RKO (cell line): ENCODE results near the gene FRMD1.

Experiments used
- DNase-seq: peaks from one replicate; pipeline ENCODE4 v3.0.0-alpha.2; 2016; ENCODE audit warnings: low spot score

FRMD1 gene

GRCh38 chr6:168095716-168096250, 16.8 kb upstream of the FRMD1 start:
- DNase-seq = no peak

DNA sequence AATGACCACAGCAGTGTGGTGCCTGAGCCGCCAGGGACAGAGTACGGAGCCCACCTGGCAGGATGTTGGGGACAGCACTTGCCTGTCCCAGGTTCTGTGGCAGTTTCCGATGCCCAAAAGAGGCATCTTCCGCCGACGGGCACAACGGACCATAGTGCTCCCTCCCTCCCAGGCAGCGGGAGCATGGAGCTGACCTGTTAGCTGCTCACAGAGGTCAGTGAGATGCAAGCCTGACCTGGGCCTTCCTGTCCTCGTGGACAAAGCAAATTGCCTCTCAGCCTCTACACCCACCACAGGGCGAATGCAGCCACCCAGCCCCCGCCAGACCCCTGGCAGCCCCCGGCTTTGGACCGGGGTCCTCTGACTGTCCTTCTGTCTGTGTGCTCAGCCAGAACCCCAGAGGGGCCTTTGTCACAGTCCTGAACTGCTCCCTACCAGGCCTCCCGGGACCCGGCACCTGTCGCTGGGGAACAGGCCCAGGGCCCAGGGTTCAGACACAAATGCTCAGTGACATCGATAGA, 16.2 kb upstream of the FRMD1 start:
- no peak for DNase-seq

DNA sequence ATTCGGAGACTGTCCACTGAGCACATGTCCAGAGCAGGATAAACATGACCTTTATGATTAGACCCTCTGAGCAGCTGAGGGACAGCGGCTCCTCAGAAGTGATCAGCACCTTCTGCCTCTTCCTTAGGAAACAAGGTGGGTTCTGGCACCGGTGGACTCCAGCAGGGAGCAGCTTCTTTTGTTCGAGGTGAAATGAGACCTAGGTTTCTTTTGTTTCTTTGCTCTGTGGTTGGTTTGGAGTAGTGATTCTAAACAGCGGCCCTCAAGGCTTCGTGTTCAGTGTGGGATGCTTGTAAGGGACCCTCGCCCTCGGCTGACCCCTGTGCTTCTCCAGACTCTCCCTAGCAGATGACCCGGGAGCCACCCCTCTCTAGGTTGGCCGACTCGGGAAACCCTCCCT, 14.6 kb upstream of the FRMD1 start:
- no peak for DNase-seq

- DNase-seq = no peak
These were observed 14.1 kb upstream of the FRMD1 start for GRCh38 chr6:168093071-168093505.

DNA sequence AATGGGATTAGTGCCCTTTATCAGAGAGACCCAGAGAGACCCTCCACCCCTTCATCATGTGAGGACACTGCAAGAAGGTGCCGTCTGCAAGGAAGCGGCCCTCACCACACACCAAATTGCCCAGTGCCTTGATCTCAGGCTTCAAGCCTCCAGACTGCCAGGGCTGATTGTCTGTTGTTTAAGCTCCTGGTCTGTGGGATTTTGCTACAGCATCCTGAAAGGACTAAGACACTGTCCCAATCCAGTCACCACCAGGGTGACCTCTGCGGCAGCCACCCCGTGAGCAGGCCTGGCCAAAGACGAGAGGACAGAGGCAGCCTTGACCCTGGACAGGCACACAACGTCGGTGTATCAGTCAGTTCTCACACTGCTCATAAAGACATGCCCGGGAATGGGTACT, 13.5 kb upstream of the FRMD1 start:
- DNase-seq = no peak

GRCh38 chr6:168091381-168092264, 12.6 kb upstream of the FRMD1 start:
- DNase-seq = no peak

- DNase-seq = no peak
These were observed 11.7 kb upstream of the FRMD1 start for GRCh38 chr6:168090706-168091105.

DNA sequence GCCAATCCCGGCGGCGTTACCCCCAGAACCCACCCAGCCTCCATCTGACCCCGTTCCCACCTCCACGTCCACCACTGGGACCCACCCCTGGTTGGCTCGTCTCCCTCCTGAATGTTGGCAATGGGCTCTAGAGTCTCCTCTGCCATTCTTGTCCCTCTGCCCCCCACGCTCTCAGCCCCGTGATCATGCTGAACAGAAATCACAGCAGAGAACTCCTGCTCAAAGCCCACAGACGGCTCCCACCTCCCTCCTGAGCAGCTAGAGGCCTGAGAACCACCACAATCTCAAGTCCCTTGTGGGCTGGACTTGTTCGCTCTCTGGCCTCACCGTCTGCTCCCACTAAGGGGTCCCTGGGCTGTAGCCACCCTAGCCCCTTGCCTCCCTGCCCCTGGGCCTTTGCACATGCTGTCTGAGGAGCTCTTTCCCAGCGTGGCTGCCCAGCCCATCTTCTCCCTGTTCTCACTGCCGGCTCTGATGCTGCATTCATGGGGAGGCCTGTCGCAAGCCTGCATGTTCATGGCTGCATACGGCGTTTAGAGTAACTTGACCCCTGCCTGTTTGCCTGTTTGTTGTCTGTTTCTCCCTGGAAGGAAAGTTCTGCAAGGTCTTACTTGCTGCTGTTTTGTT, 11.2 kb upstream of the FRMD1 start:
- DNase-seq = no peak

GRCh38 chr6:168089186-168090063, 10.4 kb upstream of the FRMD1 start:
- DNase-seq = no peak

DNA sequence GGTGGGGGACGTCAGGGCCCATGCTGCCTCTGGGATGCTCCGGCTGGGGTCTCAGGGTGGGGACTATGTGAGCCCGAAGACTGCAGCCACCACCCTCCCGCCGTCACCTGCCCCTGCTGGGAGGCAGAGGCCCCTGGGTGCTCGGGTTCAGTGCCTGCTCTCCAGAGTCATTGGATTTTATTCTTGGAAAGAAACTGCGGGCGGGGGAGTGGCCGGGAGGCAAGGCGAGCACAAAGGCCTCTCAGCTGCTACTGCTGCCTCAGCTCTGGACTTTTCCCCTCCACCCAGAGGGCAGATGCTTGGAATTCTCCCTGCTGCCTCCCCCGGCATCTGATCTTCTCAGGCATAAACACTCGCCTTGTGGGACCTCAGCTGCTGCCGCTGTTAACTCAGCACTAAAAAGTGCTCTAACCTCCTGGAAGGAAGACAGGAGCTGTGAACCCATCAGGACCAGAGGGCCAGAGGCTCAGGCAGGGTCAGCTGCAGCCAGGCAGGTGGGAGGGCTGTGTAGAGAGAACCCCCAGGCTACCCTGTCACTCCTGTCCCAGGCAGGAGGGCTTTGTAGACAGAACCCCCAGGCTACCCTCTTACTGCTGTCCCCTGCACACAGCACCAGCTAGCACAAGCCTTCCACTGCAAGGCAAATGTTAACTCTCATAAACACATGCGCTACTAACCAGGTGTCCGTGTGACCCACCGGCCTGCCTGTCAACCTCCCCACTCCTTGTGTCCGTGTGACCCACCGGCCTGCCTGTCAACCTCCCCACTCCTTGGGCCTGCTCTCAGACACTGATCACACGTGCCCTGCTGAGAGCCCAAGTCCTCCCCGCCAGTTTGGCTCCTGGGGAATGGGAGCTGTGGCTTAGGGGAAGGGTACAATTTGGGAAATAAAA, 9.4 kb upstream of the FRMD1 start:
- DNase-seq = no peak

DNA sequence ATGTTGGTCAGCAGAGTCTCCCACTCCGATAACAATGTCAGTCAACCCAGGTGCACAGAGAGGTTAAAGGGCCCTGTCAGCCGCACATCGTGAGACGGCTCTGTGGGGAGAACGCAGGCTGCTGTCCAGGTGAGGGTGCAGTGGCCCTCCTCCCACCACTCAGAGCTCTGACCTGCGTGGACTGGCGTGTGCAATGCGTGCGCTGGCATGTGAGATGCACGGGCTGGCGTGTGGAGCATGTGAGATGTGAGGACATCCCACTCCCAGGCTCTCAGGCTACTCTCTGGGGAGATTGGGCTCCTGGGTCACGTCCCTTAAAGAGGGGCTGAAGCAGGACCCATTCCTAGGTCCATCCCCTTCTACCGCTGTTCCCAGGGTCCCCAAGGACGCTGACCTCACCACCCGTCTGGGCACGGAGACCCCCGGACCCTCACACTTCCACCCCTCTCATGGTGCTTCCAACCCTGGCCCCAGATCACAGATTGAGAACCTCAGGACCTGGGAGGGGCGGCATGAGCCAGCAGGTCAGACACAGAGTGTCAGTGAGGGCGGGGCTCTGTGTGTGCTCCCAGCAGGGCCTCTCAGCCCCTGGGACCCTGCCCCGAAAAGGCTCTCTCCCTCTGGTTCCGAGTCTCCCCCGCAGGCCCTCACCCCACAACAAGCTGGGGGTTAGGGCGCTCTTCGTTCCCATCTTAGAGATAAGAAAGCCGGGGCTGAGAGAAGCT, 8.6 kb upstream of the FRMD1 start:
- DNase-seq = no peak

GRCh38 chr6:168086616-168087015, 7.6 kb upstream of the FRMD1 start:
- no peak for DNase-seq

GRCh38 chr6:168086066-168086465, 7.1 kb upstream of the FRMD1 start:
- DNase-seq = no peak

- DNase-seq = no peak
These were observed 5.6 kb upstream of the FRMD1 start for GRCh38 chr6:168084465-168085160.

GRCh38 chr6:168083514-168083885, 4.5 kb upstream of the FRMD1 start:
- DNase-seq = no peak

- no peak for DNase-seq
These were observed 4.0 kb upstream of the FRMD1 start for GRCh38 chr6:168082860-168083513.

GRCh38 chr6:168081858-168082546, 3.0 kb upstream of the FRMD1 start:
- no peak for DNase-seq

- DNase-seq = no peak
These were observed 1.5 kb upstream of the FRMD1 start for GRCh38 chr6:168080393-168081077.
